ENCODE results near the gene HSPBAP1.

Gene HSPBAP1, protein sequence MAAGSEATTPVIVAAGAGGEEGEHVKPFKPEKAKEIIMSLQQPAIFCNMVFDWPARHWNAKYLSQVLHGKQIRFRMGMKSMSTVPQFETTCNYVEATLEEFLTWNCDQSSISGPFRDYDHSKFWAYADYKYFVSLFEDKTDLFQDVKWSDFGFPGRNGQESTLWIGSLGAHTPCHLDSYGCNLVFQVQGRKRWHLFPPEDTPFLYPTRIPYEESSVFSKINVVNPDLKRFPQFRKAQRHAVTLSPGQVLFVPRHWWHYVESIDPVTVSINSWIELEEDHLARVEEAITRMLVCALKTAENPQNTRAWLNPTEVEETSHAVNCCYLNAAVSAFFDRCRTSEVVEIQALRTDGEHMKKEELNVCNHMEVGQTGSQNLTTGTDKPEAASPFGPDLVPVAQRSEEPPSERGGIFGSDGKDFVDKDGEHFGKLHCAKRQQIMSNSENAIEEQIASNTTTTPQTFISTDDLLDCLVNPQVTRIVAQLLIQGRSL
- 14.3 to 23.6 reads per million in 2 donors for total RNA-seq

DNA sequence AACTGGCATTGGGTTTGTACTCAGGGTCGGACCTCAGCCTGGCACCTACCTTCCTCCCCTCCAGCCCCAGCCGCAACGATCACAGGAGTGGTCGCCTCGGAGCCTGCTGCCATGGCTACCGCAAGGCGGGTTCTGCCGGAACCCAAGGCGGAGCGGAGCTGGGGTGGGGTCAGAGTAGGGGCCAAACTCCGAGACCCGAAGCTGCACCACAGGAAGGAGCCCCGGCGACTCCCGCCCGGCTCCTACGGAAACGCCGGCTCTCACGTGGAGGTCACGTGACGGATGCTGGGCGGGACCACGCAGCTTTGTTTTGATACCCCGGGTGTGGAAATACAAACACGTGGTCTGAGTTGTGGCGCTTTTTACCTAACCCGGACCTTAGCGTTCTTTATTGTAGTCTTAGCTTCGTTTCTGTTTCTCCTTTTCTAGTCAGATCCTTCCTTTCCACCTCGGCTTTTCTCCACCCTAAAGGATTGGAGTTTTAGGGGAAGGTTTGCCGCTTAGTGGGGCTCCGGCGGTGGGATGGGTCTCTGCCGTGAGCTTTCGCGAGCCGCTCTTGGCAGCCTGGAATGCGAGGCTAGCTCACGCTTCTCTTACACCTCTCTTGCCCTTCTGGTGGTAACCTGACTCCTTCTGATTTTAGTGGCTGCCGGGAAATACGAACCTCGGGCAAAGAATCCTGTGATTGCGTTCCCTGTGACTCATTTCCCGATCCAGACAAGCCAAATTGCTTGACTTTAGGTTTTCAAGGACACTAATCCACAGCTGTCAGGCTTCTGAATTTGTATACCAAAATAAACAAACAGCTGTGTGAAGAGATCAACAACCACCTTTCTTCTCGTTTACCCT, at the start of gene HSPBAP1:
Gene HSPBAP1, minus strand, starts transcription at position 264 of the 849 bp plus-strand sequence. Its CDS starts 151 bp downstream, at position 113.
- peak; percentile 72 to 91 (median 84) for DNase-seq

DNA sequence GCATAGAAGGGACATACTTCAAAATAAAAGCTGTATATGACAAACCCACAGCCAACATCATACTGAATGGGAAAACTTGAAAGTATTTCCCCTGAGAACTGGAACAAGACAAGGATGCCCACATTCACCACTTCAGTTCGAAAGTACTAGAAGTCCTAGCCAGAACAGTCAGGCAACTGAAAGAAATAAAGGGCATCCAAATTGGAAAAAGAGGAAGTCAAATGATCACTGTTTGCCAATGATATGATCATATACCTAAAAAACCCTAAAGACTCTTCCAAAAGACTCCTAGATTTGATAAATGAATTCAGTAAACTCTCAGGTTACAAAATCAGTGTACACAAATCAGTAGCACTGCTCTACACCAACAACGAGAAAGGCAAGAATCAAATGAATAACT, 42.0 kb upstream of the HSPBAP1 start:
- DNase-seq = no peak

DNA sequence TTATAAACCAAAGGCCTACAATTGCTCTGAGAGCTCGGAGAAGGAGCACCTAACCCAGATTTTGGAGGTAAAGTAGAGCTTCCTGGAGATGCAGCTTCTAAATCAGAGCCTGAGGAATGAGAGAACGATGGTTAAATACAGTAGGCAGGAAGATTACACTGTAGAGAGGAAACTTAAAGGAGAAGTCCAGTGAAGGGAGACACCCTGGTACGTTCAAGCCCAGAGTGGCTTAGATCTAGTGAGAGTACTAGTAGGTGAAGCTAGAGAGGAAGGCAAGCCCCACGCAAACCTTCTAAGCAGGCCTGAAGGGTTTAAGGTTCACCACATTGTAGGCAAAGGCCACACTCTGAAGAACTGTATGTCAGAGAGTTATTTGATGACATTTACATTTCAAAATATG, 34.6 kb upstream of the HSPBAP1 start:
- DNase-seq = no peak

DNA sequence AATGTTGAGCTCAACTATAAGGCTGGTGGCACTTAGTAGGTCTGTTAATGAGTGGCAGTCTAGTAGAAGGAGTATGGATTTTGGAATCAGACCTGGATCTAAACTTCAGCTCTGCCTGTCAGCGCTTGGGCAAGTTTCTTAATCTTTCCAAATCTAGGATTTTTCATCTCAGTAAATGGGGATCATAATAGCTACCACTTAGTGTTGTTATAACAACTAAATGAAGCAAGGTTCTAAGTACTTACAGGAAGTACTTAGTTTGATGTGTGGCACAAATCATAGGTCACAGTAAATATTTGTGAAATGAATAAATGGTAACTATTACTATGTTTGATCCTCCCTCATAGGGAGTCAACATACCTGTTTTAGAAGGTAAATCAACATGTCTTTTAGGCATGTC, 32.6 kb upstream of the HSPBAP1 start:
- no peak for DNase-seq

DNA sequence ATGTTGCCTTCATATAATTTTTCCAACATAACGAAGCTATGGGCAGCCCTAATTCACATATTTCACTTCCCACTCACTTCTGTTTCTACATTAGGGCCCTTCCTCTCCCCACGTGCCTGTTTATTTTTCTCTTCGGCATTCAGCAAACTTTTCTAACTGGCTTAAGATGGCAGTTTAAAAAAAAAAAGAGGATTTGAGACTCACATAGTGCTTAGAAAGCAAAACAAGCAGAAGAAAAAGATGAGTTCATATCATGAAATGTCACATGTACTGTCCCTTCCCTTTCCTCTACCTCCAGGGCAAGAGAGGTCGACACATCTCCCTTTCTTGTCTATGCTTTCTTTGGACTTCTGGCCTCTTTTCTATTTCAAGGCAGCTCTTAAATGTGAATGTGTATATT, 31.8 kb upstream of the HSPBAP1 start:
- DNase-seq = no peak

DNA sequence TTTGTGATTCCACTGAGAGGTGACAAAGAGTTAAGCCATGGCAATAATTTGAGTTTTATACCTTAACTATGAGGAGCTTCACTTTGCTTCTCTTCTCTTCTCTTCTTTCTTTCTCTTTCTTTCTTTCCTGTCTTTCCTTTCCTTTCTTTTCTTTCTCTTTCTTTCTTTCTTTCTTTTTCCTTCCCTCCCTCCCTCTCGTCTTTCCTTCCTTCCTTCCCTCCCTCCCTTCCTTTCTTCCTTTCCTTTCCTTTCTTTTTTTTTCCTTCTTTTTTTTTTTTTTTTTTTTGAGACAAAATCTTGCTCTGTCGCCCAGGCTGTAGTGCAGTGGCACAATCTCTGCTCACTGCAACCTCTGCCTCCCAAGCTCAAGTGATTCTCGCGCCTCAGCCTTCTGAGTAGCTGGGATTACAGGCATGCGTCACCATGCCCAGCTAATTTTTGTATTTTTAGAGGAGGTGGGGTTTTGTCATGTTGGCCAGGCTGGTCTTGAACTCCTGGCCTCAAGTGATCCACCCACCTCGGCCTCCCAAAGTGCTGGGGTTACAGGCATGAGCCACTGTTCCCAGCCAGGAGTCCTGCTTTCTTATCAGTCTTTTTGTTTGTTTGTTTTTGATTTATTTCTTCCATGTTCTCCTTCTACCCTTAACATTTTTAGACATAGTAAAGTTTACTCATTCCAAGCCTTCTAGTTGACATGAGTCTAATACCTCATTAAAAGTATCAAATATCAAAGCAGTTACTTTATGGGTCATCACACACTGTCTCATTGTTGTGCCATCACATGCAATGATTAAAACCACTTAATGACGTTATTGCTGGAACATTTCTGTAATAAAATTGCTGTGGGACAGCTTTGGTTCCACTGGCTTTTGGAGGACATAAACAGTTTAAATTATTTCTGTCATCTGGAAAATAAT, 31.1 kb upstream of the HSPBAP1 start:
- DNase-seq = no peak

DNA sequence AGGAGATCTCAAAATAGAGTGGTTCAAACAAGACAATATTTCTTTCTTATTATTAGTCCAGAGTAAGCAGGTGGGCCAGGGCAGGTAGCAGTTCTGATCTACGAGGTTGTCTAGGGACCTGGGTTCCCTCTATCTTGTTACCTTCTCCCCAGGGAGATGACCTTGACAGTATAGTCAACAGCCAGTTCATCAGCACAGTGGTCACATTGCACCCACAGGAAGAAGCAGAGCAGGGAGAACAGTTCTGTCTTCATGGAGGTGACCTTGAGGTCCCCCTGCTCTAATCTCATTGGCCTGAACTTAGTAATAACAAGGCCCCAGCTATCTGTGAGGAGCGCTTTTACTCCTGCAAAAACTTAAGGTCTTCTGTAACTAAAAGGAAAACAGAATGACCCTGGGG, 23.0 kb upstream of the HSPBAP1 start:
- DNase-seq = no peak

DNA sequence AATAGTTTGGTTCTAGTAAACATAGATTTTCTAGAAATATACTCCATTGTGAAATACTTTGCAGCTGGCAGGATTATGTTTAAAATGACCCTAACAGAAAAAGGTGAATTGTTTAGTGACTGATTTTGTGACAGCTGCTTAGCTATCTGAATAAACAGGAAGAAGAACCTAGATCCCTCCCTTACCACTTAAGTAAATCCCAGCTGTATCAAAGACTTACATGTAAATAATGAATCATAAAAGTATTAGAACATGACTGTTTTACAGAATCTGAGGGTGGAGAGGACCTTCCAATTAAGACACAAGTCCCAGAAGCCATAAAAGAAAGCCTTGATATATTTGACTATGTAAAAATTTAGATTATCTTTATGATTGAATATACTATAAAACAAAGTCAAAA, 17.1 kb upstream of the HSPBAP1 start:
- no peak for DNase-seq

DNA sequence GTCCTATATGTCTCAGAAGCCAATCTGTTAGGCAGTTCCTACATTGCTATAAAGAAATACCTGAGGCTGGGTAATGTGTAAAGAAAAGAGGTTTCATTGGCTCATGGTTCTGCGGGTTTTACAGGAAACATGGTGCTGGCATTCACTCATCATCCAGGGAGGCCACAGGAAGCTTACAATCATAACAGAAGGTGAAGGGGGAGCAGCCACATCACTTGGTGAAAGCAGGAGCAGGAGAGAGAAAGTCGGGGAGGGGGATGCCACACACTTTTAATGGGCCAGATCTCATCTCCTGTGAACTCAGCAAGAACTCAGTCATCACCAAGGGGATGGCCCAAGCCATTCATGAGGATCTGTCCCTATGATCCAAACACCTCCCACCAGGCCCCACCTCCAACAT, 10.3 kb upstream of the HSPBAP1 start:
- DNase-seq = peak in 1 of 5 experiments; percentile 5

DNA sequence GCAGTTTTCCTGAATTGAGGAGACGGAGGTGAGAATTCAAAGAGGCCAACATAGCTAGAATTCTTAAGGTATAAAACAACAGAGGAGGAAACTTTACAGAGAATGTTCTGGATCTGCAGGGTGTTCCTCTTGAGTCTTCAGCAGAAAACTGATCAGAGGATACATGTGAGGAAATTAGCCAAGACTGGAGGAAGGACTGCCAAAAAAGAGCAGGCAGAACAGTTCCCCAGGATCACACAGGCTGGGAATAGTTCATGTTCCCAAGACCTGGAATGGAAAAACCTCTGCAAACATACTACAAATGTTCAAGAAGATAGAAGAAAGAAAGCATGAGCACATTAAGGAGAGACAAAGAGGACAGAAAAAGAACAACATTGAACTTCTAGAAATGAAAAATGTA, 8.7 kb upstream of the HSPBAP1 start:
- no peak for DNase-seq

DNA sequence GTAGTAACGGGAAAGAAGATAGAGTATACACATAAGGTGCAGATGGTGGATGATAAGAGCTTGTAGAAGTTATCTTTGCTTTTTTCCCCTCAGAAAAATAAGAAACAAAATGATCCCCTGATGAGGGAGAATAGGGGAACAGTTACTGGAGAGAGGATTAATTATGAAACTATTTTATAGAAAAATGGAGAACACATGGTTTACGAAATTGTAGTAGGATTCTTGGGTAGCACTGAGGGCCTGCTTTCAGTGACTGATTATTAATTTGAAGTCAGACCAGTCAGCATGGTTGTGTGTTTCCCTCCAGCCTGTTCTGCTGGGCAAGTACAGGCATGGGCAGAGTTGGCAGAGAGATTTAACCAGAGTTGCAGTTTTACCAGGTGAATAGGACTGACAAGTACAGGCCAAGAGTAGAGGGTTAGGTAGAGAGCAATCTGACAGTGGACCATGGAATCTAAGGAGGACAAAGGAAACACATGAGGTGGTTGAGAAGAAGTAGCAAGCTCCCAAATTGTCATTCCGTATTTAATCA, 7.1 kb upstream of the HSPBAP1 start:
- DNase-seq = no peak

DNA sequence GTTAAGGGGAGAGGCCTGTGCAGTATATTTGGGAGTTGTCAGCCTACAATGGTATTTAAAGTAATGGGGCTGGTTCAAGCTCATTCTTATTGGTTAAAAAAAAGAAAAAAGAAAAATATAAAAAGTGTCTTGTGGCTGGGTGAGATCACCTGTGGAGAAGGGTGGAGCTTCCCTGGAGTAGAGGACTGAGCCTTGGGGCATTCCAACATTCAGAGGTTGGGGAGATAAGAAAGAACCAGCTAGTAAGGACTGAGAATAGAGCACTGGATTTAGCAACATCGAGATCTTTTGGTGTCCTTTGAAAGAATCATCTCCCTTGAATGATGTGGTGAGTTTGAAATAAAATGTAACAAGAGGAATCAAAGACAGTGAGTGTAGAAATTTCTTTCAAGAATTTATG, 6.4 kb upstream of the HSPBAP1 start:
- DNase-seq = no peak

DNA sequence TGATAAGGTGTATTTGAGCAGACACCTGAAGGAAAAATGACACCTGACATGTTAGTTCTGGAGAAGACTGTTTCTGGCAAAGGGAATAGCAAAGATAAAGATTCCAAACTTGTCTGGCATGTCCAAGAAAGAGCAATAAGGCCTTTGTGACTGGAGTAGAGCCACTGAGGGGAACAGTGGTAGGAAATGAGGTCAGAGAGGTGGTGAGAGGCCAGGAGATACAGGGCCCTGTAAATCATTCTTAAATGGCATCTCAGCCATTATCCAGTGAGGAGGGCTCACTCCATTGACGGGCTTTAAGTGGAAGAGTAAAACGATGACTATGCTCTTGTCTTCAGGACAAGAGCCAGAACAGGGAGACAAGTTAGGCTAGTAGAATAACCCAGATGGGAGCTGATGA, 5.7 kb upstream of the HSPBAP1 start:
- no peak for DNase-seq

DNA sequence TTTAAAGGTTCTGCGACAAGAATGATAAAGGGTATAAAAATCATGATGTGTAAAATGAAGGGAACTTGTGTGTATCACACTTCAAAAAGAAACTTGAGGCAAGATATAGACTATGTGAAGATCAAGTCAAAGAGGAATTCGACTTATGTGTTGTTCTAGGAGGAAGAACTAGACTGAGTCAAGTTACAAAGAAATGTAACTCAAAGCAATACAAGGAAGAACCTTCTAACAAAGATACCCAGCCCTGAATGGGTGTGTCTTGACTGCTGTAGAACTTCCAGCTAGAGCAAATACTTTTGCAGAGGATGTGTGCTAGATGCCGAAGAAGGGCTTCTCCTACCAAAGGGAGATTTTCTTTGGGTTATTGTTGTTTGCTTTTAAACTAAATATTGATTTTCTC, 3.7 kb upstream of the HSPBAP1 start:
- DNase-seq = peak in 1 of 5 experiments; percentile 7

DNA sequence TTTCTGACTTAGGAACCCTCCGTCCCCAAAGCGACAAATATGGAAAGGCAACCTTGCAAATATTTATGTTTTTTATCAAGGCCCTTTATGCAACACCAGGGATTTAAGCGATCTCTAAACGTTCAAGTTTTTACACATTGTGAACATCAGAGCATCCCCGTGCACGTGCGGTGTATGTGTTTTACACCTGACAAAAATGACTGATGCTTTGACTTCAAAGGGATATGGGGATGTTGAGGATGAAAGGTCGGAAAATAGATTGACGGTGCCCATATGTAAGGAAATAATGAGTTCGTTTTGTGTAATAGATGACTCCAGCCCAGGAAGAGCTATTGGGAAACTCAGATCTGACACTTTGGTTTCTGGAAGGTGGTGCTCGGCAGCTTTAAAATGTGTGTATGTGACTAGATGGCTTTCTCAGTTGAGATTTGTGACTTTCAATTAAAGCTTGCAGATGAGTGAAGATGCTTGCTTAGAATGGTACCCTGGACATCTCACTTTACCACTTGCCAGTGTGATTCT, 2.1 kb upstream of the HSPBAP1 start:
- peak in 1 of 5 experiments; percentile 14 for DNase-seq

DNA sequence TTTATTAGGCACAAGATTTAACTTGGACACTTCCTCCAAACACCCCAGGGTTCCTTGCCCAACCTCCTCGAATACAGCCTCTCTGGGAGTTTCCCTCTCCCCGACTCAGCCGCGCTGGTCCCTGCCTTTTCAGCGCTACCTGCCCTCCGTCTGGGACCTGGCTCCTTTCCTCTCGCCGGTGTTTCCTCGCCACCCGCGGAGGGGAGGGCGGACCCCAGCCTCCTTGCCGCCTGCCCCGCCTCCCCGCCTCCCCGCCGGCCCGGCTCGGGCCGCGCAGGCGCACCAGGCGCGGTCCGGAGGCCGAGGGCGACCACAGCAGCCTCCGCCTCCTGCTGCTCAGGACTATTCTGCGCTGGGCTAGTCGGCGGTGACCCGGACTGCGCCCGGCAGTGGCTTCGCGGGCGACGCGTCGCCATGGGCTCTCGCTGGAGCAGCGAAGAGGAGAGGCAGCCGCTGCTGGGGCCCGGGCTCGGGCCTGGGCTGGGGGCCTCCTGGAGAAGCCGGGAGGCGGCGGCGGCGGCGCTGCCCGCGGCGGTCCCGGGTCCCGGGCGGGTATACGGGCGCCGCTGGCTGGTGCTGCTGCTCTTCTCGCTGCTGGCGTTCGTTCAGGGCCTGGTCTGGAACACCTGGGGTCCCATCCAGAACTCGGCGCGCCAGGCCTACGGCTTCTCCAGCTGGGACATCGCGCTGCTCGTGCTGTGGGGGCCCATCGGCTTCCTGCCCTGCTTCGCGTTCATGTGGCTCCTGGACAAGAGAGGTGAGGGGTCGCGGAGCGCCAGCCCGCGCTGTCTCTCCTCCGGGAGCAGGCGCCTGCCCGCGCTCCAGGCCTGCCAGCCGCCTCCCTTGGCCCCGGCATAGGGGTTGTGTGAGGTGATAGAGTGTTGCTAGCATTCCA, 1.4 kb upstream of the HSPBAP1 start, which contains the start of gene SLC49A4:
Gene SLC49A4, plus strand, starts transcription at position 291 of the 895 bp plus-strand sequence. Its CDS starts 124 bp downstream, at position 415.
- peak; percentile 48 to 67 (median 64) for DNase-seq

DNA sequence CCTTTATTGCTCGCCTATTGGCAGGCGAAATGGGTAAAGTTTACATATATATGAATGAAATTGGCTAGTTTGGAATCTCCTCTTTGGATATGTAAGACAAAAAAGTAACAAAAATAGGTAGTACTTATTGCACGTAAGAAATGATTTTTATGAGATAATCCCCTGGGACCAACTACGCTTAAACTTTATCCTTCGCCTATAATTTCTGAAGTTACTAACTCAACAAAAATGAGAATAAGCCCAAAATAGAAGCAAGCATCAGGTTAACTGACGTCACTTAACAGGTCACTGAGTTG, 800 bp upstream of the HSPBAP1 start:
- no peak for DNase-seq

DNA sequence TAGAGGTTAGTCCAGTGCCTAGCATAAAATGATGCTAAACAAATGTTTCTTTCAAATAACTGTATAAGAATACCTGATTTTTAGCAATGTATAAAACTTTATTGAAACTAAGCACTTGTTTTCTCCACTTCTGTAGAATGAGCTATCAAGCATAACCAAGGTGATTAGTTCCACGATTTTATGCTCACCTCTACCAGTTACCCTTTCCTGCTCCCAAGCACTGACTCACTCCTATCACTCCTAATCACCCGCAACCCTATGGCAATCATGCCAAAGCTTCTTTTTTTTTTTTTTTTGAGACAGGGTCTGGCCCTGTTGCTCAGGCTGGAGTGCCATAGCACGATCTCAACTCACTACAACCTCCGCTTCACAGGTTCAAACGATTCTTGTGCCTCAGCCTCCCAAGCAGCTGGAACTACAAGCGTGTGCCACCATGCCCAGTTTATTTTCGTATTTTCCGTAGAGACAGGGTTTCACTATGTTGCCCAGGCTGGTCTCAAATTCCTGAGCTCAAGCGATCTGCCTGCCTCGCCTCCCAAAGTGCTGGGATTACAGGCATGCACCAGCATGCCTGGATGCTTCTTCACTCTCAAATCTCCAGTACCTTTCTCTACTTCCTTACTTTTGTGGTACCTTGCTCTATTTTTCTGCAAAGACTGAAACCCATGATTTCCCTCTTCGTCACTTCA, 3.9 kb downstream of the HSPBAP1 start:
- DNase-seq = no peak

DNA sequence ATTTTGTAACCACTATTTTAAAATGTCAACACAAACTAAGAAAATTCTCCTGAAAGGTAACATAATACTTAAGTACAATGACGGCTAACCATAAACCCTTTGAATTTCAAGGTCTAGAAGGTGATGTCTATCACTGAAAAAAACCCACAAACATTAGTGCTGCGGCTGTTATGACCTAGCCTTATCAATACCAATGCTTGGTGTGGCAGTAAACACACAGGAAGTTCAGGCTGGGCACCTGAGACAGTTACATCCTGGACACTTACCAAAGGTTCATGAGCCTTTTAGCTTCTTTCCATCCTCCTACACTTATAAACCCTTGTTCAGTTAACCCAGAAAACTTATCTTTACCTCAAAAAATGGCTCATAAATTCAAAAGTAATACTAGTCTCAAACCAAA, 5.8 kb downstream of the HSPBAP1 start:
- DNase-seq = peak in 1 of 5 experiments; percentile 69

DNA sequence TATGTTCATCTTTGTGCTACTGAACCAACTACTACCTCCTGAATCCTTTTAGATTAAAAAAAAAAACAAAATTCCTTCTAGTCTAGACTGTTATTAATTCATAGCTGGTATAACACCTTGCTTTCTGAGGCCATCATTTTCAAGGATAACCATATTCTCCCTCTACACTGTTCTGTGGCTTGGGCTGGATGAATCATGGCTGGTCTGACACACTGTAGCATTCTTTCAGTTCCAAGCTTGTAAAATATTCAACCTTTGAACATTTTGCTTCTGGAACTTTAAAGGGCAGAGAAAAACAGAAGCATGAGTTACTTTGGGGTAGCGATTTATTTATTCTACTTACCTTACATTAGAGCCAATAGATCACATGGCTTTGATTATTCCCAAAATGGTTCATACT, 7.6 kb downstream of the HSPBAP1 start:
- DNase-seq = no peak
